ENCODE results near the gene H1-8.

H1-8 gene

GRCh38 chr3:129547241-129547640 lies 4.3 kb downstream of the H1-8 start:
- TF ChIP-seq CSDC2 (CRISPR knock-in tag; IDR thresholded peaks at IDR 0.05) (no peak), PPARA (CRISPR knock-in tag; IDR thresholded peaks at IDR 0.05; ENCODE audit: borderline replicate concordance) (no peak)

GRCh38 chr3:129548104-129548965 lies 5.4 kb downstream of the H1-8 start:
- ATAC-seq = no peak
- no peak for TF ChIP-seq SNAI2 (CRISPR knock-in tag; IDR thresholded peaks at IDR 0.05)
- no peak for TF ChIP-seq CREB5 (CRISPR knock-in tag; IDR thresholded peaks at IDR 0.05; ENCODE audit: low read depth)
- no peak for TF ChIP-seq ZNF70 (CRISPR knock-in tag; IDR thresholded peaks at IDR 0.05)
- TF ChIP-seq ZNF565 (CRISPR knock-in tag; conservative IDR thresholded peaks at IDR 0.05; ENCODE audit: low read depth) = no peak
- TF ChIP-seq POU6F1 (CRISPR knock-in tag; IDR thresholded peaks at IDR 0.05; ENCODE audit: borderline replicate concordance, low read depth) = no peak
- TF ChIP-seq ZC3H10 (CRISPR knock-in tag; IDR thresholded peaks at IDR 0.05) = no peak
- no peak for TF ChIP-seq GLIS3 (CRISPR knock-in tag; IDR thresholded peaks at IDR 0.05)
- TF ChIP-seq RARB (CRISPR knock-in tag; IDR thresholded peaks at IDR 0.05) = no peak
- no peak for TF ChIP-seq ZNF8 (CRISPR knock-in tag; IDR thresholded peaks at IDR 0.05)
- no peak for TF ChIP-seq CSDC2 (CRISPR knock-in tag; IDR thresholded peaks at IDR 0.05)
- no peak for TF ChIP-seq CSRNP3 (CRISPR knock-in tag; IDR thresholded peaks at IDR 0.05)
- no peak for TF ChIP-seq ARNTL (CRISPR knock-in tag; IDR thresholded peaks at IDR 0.05; ENCODE audit: borderline replicate concordance, low read depth)
- TF ChIP-seq PATZ1 (CRISPR knock-in tag; IDR thresholded peaks at IDR 0.05; ENCODE audit: borderline replicate concordance) = no peak

More at GRCh38 chr3:129547241-129547640, 4.3 kb downstream of the H1-8 start:
- ATAC-seq = no peak

GRCh38 chr3:129549006-129549800 lies 6.2 kb downstream of the H1-8 start:
- TF ChIP-seq ESRRG (CRISPR knock-in tag; IDR thresholded peaks at IDR 0.05) = no peak
- TF ChIP-seq ZNF8 (CRISPR knock-in tag; IDR thresholded peaks at IDR 0.05) = no peak
- no peak for TF ChIP-seq BACH2 (CRISPR knock-in tag; IDR thresholded peaks at IDR 0.05; ENCODE audit: borderline replicate concordance)
- TF ChIP-seq PPARA (CRISPR knock-in tag; IDR thresholded peaks at IDR 0.05; ENCODE audit: borderline replicate concordance) = no peak
- no peak for TF ChIP-seq SNAI2 (CRISPR knock-in tag; IDR thresholded peaks at IDR 0.05)
- TF ChIP-seq RARB (CRISPR knock-in tag; IDR thresholded peaks at IDR 0.05) = no peak
- no peak for TF ChIP-seq CREB5 (CRISPR knock-in tag; IDR thresholded peaks at IDR 0.05; ENCODE audit: low read depth)
- no peak for TF ChIP-seq PATZ1 (CRISPR knock-in tag; IDR thresholded peaks at IDR 0.05; ENCODE audit: borderline replicate concordance)
- TF ChIP-seq GLIS3 (CRISPR knock-in tag; IDR thresholded peaks at IDR 0.05) = no peak
- TF ChIP-seq POU6F1 (CRISPR knock-in tag; IDR thresholded peaks at IDR 0.05; ENCODE audit: borderline replicate concordance, low read depth) = no peak
- TF ChIP-seq ZNF70 (CRISPR knock-in tag; IDR thresholded peaks at IDR 0.05) = no peak
- no peak for TF ChIP-seq ZFP3 (CRISPR knock-in tag; IDR thresholded peaks at IDR 0.05)
- TF ChIP-seq ZNF565 (CRISPR knock-in tag; conservative IDR thresholded peaks at IDR 0.05; ENCODE audit: low read depth) = no peak
- TF ChIP-seq OSR1 (CRISPR knock-in tag; IDR thresholded peaks at IDR 0.05) = no peak
- no peak for TF ChIP-seq TOX (CRISPR knock-in tag; IDR thresholded peaks at IDR 0.05; ENCODE audit: borderline replicate concordance)
- TF ChIP-seq ARNTL (CRISPR knock-in tag; IDR thresholded peaks at IDR 0.05; ENCODE audit: borderline replicate concordance, low read depth) = no peak
- no peak for TF ChIP-seq ISL1 (CRISPR knock-in tag; IDR thresholded peaks at IDR 0.05)
- no peak for TF ChIP-seq ZC3H10 (CRISPR knock-in tag; IDR thresholded peaks at IDR 0.05)
- peak; percentile 47 for ATAC-seq
